ENCODE data around the gene VEGFA.

The VEGFA gene

DNA sequence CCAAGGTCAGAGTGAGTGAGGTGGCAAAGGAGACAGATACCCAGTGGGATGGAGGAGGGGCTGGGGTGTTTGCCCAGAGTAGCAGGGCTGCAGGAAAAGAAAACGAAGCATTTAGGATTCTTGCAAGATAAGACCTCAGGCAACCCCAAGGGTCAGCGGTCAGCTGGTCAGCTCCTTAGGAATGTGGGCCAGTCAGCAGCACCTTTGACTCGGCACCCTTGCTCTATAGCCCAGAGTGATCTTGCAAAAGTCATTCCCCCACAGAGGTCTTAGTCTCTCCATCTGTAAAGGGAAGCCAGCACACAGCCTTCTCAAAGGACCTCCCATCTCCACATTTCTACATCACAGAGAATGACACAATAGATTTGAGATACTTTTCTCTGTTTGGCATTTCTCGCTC, 56.7 kb downstream of the VEGFA start:
- no peak for DNase-seq

DNA sequence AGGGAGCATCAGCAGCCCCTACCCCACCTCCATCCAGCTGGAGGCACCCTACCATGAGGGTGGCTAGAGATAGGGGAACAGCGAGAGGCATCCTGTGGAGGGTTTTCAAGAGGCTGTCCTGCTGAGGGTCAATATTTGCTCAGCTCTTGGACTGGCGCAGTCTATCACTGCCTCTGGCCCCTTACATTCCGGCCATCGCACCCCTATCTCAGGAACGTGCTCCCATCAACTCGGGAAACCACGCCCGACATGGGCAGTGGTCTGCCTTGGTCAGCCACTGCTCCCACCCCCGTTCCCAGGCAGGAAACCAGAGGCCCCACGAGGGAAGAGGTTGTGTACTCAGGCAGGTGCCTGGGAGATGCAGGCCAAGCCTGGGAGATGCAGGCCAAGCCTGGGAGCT, 57.9 kb downstream of the VEGFA start:
- no peak for DNase-seq

- no peak for DNase-seq
Observed at GRCh38 chr6:43828711-43829110, 58.7 kb downstream of the VEGFA start.

DNA sequence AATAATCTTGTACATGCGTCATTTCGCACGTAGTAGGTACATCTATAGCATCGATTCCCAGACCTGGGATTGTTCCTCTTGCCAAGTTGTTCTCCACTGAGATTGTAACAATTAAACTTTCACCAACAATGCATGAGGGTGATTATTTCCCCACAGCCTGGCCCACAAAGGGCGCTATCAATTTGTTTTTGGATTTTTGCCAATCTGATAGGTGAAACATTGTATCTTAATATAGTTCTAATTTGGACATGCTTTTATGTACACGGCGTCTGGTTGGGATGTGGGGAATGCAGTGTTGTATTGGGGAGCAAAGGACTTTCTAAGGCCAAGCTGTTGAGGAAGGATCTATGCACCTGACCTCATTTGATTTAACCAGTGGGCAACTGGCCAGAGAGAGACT, 59.5 kb downstream of the VEGFA start:
- no peak for DNase-seq

DNA sequence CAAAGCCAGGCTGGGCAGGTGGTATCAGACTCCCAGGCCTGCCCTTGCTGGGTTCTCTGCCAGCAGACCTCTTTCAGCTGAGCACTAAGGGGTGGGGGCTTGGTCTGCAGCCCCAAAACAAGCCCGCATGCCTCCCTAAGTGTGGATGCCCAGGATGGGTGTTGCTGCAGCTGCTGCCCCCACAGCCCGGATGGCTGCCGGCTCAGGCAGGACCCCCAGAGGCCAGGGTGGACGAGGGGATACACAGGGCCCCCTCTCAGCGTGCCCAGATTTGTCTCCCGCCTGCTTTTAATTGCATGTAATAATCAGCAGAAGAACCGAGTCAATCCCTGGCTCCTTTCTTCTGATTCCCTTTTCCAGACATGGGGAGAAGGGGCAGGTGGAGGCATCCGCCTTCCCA, 60.8 kb downstream of the VEGFA start:
- DNase-seq, result no peak

GRCh38 chr6:43831191-43831590, 61.2 kb downstream of the VEGFA start:
- no peak for DNase-seq

GRCh38 chr6:43833223-43833995, 63.4 kb downstream of the VEGFA start:
- DNase-seq, result no peak

GRCh38 chr6:43833996-43834390, 64.0 kb downstream of the VEGFA start:
- no peak for DNase-seq

DNA sequence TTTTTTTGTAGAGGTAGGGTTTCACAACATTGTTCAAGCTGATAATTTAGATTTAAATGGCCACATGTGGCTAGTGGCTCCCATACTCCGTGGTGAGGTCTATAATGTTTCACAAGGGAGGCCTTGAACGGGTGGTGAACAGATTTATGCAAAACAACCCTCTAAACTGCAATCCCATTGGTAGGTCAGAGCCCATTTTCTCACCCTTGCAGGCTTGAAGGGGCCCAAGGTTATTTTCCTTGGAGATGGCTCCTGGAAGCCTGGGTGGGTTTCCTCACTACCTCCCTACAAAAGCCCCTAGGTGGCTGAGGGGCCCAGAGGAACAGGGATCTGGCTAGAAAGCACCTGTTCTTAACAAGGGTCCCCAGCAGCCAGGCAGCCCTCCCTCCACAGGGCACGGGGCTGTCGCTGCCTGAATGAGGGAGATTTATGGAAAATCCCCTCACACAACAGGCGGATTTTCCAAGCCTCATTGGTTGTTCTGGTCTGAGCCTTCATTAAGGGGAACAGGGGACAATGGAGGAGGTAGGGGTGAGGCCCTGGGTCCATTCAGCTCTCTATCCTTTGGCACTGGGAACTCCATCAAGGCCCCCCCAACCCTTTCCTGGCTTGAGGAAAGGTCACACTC, 64.6 kb downstream of the VEGFA start:
- no peak for DNase-seq

DNA sequence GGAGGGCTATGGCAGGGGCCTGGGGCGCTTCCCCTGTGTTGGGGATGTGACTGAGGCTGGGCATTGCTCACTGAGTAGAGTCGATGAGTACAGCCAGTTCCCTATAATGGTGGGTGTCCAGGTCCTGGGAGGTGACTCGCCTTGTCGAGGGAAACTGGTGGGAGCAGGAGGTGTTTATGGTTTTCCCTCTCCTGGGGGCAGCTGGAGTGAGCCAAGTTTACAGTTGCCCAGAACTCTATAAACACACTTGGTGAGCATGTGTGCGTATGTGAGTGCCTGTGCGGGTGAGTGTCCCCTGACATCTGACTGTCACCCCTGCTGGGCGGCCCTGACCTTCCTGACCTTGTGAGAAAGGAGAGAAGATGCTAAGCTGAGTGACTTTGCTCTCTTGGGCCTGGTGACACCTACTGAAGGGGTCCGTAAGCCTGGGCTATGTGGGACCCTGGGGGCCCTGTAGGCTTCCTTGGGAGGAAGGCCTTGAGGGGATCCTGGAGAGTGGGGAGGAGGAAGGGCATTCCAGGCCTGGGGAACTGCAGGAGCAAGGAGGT, 65.9 kb downstream of the VEGFA start:
- no peak for DNase-seq
